ENCODE measurements around the gene LPIN3.

GRCh38 chr20:41308726-41309413 lies 31.8 kb upstream of the LPIN3 start:
- TF ChIP-seq CTCF (IDR thresholded peaks at IDR 0.05; ENCODE audit: borderline replicate concordance, extremely low read depth, low read length, poor library complexity, severe bottlenecking) (no peak), EZH2 (IDR thresholded peaks at IDR 0.05; ENCODE audit: borderline replicate concordance, low read depth, low read length, severe bottlenecking) (no peak)

All from DND-41 (cell line).